HG02970 (cell line): Measurements from ENCODE around the gene SPINK6.

Experiments
- ATAC-seq: cut with Tn5 transposase; IDR thresholded peaks from one replicate; pipeline ENCODE4 v1.9.1; 2021; ENCODE audit warnings: mild to moderate bottlenecking, moderate library complexity, moderate number of reproducible peaks; ENCODE audit not compliant: unreplicated experiment, low FRiP score

Gene SPINK6

DNA sequence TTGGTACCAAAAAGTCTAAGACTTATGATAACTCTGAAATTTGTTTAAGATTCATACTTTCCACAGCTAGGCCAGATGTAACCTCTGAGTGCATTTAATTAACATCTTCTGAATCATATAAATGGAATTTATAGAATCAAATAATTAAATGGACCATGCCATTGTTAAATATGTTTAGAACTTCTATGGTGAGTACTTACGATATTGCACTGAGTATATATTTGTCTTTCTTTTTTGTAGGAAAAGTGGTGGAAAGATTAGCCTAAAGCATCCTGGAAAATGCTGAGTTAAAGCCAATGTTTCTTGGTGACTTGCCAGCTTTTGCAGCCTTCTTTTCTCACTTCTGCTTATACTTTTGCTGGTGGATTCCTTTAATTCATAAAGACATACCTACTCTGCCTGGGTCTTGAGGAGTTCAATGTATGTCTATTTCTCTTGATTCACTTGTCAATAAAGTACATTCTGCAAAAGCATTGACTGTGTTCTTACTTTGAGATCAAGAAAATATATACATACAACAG, 11.9 kb downstream of the SPINK6 start:
- ATAC-seq = no peak

DNA sequence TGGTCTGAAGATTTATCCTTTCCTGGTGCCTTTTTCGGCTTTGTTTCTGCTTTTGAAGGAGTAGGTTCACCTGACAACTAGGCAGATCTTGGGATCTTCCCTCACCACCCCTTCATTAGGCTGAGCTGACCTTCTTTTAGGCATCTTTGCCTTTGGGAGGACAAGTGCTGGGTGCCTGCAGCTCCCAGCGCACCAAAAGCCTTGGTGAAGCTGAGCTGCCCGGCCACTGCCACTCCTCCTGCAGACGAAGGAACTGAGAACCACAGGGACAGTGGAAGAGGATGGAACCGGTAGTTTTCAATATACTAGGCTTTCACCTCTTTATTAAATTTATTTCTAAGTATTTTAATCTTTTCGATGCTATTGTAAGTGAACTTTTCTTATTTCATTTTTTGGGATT, 18.7 kb downstream of the SPINK6 start:
- ATAC-seq = no peak

DNA sequence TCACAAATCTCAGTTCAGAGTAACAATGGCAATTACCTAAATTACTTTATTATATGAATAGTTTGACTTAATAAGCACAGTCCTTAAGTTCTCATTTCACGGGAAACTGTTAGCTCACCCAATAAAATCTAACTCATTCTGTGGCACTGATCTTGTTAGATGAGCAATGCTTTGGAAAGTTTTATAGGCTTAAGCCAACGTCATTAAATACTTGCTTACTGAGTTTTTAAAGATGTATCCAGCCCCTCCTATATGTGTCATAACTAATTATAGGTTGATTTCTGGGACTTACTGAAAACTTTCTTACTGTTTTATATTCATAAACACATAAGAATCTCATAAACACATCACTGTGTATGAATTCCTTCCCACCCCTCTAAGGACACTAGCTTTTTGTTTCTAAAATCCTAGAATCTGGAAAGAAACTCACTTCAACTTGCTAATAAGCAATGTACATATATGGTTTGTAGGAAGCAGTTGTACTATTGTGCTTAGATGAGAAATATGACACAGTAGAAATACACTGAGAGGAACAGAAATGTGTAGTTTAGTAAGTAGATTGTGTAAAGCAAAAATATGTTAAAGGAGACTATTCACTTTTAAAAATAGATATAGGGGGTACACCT, 21.4 kb downstream of the SPINK6 start:
- ATAC-seq = no peak

DNA sequence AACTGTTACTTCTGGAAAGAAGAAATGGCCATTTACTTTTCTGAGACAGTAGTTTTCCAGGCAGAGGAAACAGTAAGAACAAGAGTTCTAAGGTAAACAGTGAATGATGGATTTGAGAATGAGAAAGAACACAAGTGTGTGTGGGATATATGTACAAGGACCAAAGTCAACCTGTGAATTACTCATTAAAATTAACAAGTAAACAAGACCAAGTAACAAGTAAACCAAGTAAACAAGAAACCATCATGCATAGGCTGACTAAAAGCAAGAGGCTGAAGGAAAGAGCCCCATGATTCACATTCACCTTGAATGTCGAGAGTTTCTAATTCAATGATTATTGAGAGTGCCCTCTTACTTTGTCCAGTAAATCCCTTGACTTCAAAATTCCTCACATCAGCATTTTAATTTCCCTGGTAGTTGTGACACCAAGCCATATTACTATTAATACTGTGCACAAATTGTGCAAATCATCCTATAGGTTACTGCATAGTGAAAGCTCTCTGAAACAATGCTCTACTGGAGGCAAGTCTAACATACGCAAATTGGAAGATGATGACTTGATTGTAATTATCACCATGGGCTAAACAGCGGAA, 25.6 kb downstream of the SPINK6 start:
- ATAC-seq = no peak

DNA sequence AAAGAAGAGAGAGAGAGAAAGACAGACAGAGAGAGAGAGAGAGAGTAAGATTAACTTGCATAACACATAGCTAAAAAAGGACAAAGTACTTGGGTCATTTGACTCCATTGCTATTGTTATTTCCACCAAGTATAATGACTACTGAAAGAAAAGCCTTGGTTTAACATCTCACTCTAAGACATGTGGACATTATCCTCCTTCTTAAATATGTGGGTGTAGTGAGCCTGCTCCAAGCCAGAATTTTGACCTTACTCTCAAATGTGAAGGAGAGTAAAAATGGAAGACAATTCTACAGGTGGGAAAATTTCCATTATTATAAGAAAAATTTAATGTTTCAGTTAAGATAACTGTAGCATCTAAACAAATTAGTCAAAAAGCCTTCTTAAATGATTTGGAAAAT, 27.0 kb downstream of the SPINK6 start:
- ATAC-seq = no peak

DNA sequence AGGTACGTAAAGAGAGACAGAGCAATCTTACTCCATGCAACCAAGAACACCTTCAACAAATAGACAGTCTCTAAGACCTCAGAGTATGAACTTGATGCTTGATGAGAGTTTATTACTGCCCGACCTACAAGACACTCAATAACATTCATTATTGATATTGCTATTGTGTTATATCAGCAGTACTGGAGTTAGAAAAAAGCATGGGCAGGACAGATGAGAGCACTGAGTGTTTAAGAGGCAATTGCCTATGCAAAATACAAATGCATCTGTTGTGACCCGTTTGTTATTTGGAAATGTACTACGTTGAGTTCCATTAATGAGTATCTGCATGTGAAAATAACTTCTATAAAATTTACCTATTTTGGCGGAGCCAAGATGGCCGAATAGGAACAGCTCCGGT, 27.4 kb downstream of the SPINK6 start:
- no peak for ATAC-seq

DNA sequence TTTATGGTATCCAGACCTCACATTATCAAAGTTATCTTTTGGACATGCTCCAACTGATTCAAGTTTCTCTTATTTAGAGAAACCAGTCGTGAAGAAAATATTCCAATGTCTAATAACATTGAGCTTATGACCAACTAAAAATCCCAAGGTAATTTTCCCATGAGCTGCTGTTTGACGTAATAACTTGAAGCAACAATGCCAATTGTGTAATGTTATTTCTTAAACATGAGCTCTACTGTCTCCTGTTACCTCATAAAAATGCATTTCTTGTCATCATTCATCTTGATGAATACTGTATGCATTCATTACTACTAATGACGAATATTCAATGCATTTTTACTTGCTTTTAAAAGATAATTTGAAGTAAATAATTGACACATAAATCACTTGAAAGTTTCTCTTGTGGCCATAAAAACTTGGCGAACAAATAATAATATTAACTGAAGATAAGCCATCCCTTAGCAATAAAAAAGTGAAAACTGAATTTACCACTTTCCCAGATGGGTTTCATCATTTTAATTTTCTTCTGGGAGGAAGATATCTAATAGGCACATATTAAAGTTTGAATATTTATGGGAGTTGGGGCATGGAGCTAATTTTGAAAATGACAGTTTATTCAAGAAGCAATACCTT, 35.1 kb downstream of the SPINK6 start:
- ATAC-seq = no peak

DNA sequence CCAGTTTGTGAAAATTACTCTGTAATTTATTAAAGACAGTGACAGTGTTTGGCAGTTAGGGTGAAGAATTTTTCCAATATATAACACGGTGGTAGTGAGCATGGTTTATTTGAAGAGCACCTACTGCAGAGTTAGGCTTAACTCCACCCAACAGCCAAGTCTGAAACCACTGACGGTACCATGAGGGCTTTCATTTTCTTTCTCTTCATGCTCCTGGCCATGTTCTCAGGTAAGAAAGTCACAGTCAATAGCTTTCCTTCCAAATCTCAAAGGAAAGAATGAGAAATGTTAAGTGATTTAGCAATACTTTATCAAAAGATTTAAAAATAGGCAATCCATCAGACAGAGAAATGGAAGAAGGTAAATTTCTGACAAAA, 35.6 kb downstream of the SPINK6 start, which contains the start of gene MARCOL:
Gene MARCOL (plus strand): TSS at position 108 of the 377 bp plus-strand sequence. CDS start 73 bp downstream, at position 181.
- ATAC-seq = no peak

DNA sequence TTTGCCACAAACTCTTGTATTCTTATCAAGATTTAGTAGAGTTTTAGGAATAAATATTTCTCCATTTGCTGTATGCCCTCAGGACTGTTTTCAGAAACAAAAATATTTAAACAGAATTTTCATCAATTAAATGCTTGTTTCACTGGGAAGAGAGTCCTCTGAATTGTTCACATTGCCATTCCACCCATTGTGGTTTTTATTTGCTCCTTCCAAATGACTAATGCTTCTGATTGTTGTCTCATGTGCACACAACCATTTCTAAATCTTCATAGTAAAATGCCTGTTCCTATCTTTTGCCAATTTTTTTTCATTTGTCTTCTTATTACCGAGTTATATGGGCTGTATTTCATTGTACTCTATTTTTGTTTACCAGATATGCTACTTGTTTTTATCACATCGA, 46.1 kb downstream of the SPINK6 start:
- ATAC-seq = no peak

DNA sequence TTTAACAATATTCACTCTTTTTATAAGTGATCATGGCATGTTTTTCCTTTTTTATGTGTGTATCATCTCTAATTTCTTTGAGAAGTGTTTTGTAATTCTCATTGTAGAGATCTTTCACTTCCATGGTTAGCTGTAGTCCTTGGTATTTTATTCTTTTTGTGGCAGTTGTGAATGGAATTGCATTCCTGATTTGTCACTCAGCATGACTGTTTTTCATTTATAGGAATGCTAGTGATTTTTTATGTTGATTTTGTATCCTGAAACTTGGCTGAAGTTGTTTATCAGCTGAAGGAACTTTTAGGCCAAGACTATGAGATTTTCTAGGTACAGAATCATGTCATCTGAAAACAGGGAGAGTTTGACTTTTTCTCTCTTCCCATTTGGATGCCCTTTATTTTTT, 52.6 kb downstream of the SPINK6 start:
- ATAC-seq = no peak

DNA sequence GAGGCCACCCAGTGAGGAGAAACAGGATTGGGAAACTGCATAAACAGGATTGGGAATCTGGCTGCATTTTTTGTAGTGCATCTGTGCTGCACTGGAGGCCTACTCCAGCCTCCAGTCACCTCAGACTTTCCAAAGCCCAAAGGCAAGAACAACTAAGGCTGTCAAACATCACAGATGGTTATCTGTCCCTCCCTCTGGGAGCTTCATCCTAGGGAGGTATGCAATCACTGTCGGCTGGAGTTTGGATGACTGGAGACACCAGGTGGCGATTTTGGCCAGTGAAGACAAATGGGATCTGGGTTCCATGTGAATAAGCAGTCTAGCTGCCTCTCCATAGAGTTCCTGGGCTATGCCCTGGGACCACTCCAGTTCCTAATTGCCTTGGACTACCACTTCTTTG, 56.4 kb downstream of the SPINK6 start:
- no peak for ATAC-seq

DNA sequence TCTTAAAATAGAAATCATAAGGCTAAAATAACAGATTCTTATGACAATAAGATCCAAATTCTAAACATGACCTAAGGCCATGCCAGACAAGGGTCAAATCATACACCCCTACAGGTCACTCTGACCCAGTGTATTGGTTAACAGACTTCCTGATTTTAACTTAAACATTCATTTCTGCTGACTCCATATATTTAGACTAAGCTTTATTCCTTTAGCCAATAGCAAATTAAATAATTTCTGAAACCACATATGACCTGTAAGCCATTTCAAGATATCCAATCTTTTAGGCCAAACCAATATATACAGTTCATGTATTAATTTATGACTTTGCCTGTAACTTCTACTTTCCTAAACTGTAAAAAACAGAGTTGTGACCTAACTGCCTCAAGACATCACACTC, 58.4 kb downstream of the SPINK6 start:
- ATAC-seq = no peak
